ENCODE results near the gene SLC34A3.

The SLC34A3 gene

GRCh38 chr9:137230705-137231371 is at the start of gene SLC34A3:
Gene SLC34A3, plus strand, starts transcription at chr9:137230901. Its CDS starts 802 bp downstream, at chr9:137231703.
- intact Hi-C loops (cut with DNase I): no loop called here
- DNase-seq: no peak

GRCh38 chr9:137181680-137182079 is 49.0 kb upstream of the SLC34A3 start:
- no peak for DNase-seq
- intact Hi-C loops (cut with DNase I): loop anchor here (10.0 kb wide), 1 partner anchor 57 kb away; no protein-coding TSS in a partner anchor

DNA sequence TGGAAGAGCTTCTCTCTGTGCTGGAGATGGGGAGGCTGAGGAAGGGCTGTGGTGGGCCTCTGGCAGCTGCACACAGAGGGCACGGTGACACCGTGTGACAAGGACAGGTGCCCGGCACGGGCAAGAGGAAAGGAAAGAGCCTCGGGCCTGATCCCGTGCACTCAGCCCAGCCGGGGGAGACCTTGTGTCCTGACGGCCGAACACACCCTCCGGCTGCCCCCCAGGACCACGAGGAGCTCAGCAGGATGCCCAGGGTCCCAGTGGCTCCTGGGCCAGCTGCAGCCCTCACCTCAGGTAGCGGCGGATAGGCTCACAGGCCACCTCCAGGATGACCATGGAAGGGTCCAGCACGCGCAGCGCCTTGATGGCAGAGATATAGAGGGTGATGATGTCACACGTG is 47.9 kb upstream of the SLC34A3 start:
- DNase-seq: no peak
- intact Hi-C loops (cut with DNase I): loop anchor here (10.0 kb wide), 1 partner anchor 58 kb away; no protein-coding TSS in a partner anchor

- DNase-seq: no peak
- intact Hi-C loops (cut with DNase I): loop anchor here (10.0 kb wide), 1 partner anchor 59 kb away; no protein-coding TSS in a partner anchor
These were observed 46.6 kb upstream of the SLC34A3 start for GRCh38 chr9:137183980-137184595.

GRCh38 chr9:137184881-137185660 is 45.6 kb upstream of the SLC34A3 start:
- intact Hi-C loops (cut with DNase I): loop anchor here (5.0 to 10.0 kb wide), 2 partner anchors 42 to 60 kb away; partner anchors contain the start of genes CYSRT1 and RNF224
- DNase-seq: no peak

DNA sequence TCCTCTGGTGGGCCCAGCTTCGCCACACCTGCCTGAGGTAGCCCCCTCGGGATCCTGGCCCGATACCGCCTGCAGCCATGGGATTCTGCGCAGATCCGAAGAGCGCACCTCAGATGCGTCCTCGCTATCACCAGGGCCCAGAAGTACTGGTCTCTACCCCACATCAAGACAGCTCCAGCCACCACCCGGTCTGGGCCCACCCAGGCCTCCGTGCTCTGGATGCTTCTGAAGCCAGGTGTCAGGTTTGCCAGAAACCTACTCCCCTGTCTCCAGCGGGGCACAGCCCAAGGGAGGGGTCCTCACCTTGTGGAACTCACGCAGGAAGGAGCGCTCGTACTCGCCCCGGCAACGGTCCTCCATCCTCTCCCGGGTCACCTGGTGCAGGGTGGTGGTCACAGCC is 44.8 kb upstream of the SLC34A3 start:
- intact Hi-C loops (cut with DNase I): loop anchor here (5.0 to 10.0 kb wide), 2 partner anchors 41 to 61 kb away; partner anchors contain the start of genes CYSRT1 and RNF224

DNA sequence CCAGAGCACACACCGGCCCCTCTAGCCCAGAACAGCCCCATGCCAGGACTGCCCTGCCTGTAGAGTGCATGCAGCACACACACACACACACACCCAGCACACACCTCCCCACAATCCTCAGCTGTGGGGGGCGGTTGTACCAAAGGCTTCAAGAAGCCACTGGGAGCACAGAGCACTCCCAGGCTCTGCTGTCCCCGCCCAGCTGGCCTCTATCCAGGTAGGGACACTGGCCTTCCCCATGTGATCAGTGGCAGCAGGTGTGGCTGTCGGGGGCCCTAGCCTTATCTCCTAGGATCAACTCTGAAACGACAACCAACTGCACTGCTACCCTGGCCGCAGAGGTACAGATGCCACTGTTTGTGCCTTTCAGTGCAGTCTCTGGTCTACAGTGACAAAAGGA is 44.3 kb upstream of the SLC34A3 start:
- DNase-seq: no peak
- intact Hi-C loops (cut with DNase I): loop anchor here (5.0 to 10.0 kb wide), 2 partner anchors 41 to 62 kb away; partner anchors contain the start of genes CYSRT1 and RNF224

More for the DNA sequence above, 44.8 kb upstream of the SLC34A3 start:
- no peak for DNase-seq

GRCh38 chr9:137187386-137187785 is 43.3 kb upstream of the SLC34A3 start:
- no peak for DNase-seq
- intact Hi-C loops (cut with DNase I): loop anchor here (5.0 to 10.0 kb wide), 2 partner anchors 40 to 63 kb away; partner anchors contain the start of genes CYSRT1 and RNF224

DNA sequence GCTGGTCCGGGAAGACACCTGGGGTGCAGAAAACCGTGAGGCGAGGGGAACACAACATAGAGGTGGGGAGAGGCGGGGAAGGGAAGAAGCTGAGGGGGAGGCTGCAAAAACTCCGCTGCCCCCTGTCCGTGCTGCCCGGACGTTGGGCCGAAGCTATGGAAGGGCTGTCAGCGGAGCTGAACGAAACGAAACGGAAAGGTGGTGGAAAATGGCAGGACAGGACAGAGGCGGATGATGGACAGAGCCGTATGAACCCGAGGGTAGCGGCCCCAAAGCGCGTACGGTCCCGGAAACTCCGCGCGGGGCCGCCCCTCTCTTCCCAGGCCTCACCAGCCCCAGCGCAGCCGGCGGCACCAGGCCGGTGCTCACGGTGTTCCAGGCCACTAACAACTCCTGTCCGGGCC is 42.6 kb upstream of the SLC34A3 start:
- intact Hi-C loops (cut with DNase I): loop anchor here (5.0 to 10.0 kb wide), 2 partner anchors 39 to 63 kb away; partner anchors contain the start of genes CYSRT1 and RNF224
- no peak for DNase-seq

GRCh38 chr9:137188490-137189296 is 42.0 kb upstream of the SLC34A3 start, which contains the start of the genes ANAPC2 and SSNA1:
Gene ANAPC2, minus strand, starts transcription at chr9:137188560. Its CDS starts 28 bp downstream, at chr9:137188532.
Gene SSNA1, plus strand, starts transcription at chr9:137188676. Its CDS starts 51 bp downstream, at chr9:137188727.
- intact Hi-C loops (cut with DNase I): loop anchor here (5.0 to 10.0 kb wide), 2 partner anchors 39 to 64 kb away; partner anchors contain the start of genes CYSRT1 and RNF224
- peak; percentile 85 to 97 (median 93) for DNase-seq

DNA sequence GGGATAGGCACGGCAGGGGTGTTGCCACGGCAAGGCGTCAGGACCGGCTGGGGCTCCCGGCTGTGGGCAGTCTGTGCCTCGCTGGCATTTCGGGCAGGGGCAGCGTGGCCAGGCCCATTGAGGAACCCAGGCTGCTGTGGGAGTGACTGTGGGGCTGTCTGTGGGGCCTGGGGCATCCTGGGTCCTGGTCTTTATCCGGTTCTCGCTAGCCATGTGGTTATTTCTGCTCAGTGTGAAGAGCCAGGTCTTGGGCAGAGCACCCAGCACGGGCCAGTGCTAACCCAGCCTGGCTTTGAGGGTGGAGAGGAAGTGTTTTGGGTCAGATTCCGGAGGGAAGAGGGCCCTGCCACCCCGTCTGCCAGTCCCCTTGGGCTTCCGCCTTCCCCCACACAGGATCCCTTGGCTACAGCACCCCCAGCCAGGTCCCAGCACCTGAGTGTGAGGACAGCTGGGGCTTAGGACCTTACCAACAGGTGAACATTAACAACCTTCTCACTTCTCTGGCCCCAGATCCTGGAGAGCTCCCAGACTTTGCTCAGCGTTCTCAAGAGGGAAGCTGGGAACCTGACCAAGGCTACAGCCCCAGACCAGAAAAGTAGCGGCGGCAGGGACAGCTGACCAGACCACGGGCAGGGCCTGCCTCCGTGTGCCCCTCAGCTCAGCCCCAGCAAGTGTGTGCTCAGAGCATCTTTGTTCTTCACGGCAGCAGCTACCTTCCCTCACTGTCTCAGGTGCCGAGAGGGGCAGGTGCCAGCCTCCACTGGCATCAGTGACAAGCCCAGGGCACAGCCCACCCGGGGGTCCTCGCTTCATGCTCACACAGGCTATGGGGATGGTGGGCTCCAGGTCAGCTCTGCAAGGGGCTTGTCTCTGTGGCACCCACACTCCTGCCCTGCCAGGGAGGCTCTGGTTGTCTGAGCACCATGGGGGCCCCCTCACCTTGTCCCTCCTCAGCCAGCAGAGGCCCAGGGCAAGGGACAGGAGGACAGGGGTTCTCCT is 41.1 kb upstream of the SLC34A3 start:
- no peak for DNase-seq
- intact Hi-C loops (cut with DNase I): loop anchor here (5.0 to 10.0 kb wide), 2 partner anchors 38 to 65 kb away; partner anchors contain the start of genes CYSRT1 and RNF224

DNA sequence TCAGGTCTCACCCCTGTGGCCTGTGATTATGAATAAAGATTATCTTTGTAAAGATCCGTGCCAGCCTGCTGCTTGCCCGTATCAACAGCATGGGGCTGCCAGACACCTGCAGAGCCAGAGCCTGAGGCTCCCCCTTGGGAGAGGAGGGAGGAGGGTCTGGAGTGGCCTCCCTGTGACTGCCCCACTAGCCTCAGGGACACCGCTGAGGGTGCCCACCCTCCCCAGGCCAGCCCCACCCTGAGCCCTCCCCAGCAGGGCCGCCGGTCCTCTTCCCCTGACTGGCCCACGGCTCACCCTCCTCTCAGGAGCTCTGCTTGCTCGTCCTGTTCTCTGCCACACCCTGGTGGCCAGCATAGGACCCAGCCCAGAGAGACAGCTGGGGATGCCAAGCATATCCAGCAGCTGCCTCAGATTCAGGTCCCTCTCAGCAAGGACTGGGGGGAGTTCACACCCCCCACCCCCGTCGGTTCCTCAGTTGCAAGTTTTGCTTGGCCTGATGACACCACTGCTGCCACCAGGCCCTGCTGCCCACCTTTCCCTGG is 40.3 kb upstream of the SLC34A3 start:
- intact Hi-C loops (cut with DNase I): no loop called here
- no peak for DNase-seq

DNA sequence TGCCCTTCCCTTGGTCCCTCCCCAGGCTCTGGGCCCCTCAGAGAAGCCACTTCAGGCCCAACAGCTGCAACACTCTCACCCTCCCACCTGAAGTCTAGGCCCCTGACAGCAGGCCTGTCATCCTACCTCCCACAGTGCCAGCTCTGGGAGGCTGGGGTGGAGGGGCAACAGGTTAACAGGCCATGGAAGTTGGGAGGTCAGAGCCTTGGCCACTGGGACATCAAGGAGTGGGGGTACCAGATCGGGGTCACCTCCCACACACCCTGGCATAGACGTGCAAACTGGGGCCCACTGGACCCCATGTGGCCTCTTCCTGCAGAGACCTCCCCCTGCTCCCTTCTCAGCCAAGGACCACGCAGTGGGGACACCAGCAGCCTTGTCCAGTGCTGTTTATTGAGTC is 39.5 kb upstream of the SLC34A3 start:
- DNase-seq: no peak
- intact Hi-C loops (cut with DNase I): no loop called here

DNA sequence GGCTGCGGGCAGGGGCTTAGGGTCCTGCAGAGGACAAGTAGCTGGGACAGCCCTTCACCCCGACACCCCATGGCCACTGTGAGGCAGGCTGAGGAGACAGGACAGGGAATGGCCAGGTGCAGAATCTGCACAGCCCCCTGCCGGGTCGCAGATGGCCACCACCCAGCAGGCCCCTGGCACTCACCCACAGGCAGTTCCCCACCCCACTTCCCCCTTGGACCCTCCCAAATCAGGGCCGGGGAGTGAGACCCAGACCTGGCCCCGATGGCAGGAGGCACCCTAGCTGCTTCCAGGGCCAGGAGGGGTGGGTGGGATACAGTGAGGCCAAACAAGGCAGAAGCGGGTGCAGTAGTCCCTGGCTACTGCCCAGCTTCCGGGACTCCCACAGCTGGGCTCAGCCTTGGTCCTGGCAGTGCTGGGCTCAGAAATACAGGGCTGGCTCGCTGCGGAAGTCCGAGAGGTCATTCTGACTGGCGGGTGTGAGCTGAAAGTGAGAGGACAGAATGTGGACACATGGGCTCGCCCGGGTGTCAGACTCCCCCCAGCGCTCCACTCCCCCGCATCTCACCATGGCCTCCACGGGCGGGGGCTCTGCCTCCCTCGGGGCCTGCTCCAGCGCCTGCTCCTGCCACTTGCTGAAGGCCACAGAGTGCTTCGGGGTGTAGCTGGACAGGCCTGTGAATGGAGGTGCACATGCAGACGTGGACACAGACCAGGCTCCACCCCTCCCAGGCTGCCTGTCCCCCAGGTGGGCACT is 38.8 kb upstream of the SLC34A3 start:
- DNase-seq: peak; percentile 41 to 92 (median 78)
- intact Hi-C loops (cut with DNase I): no loop called here

DNA sequence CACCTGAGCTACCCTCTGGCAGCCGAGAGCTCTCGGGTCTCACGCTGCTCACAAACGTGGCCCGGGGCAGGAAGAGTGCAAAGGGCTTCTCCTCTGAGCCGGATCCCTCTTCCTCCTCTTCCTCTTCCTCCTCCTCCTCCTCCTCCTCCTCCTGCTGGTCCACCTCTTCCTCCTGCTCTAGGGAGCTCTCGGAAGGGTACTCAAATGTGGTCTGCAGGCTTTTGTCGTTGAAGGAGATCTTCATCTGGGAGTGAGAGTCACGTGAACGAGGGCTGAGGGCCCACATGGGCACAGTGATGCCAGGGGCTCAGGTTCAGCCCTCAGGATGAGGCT is 38.3 kb upstream of the SLC34A3 start:
- intact Hi-C loops (cut with DNase I): no loop called here
- DNase-seq: no peak

- peak in 1 of 42 donors; percentile 49 for DNase-seq
These were observed 37.8 kb upstream of the SLC34A3 start for GRCh38 chr9:137192859-137193258.

More at GRCh38 chr9:137192859-137193258, 37.8 kb upstream of the SLC34A3 start:
- intact Hi-C loops (cut with DNase I): no loop called here

Data from head of caudate nucleus (tissue), 42 donors.